Stimulated activated CD8-positive, alpha-beta memory T cell treated with anti-CD3 and anti-CD28 coated beads, Interleukin-12 subunit alpha, Interleukin-12 subunit beta, amount 100 ng/mL, for 4 hours (primary cell): ENCODE results near the gene KLK6.
"Not testable (repeated sequence)": the region's sequence is repeated elsewhere in the genome, so short reads cannot be mapped to it uniquely, and the experiment has no call there.

Experiments
- DNase-seq: peaks from one replicate; pipeline ENCODE4 v3.0.0-alpha.2; 2020; ENCODE audit warnings: low read depth

The KLK6 gene

DNA sequence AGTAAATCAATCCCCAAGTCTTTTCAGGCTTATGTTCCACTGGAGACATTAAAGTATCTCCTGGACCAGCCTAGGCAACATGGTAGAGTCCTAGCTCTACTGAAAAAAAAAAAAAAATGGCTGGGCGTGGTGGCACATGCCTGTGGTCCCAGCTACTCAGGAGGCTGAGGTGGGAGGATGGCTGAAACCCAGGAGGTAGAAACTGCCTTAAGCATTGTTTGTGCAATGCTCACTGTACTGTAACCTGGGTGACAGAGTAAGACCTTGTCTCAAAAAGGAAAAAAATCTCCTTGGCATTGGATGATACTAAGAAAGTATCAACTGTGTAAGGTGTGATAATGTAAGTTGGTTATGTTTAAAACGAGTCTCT lies 23.3 kb upstream of the KLK6 start:
- DNase-seq = no peak

DNA sequence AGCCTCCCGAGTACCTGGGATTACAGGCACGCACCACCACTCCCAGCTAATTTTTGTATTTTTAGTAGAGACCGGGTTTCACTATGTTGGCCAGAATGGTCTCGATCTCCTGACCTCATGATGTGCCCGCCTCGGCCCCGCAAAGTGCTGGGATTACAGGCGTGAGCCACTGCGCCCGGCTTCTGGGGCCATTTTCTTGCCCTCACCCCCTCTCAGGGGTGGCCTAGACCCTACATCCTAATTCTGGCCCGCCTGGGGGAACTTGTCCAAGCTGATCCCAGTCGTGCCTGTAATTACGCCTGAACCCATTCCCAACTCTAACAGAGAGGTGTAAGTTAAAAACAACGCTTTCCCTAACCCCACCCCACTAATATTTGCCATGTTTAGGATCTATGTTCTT lies 15.0 kb upstream of the KLK6 start:
- DNase-seq = not testable (repeated sequence)

DNA sequence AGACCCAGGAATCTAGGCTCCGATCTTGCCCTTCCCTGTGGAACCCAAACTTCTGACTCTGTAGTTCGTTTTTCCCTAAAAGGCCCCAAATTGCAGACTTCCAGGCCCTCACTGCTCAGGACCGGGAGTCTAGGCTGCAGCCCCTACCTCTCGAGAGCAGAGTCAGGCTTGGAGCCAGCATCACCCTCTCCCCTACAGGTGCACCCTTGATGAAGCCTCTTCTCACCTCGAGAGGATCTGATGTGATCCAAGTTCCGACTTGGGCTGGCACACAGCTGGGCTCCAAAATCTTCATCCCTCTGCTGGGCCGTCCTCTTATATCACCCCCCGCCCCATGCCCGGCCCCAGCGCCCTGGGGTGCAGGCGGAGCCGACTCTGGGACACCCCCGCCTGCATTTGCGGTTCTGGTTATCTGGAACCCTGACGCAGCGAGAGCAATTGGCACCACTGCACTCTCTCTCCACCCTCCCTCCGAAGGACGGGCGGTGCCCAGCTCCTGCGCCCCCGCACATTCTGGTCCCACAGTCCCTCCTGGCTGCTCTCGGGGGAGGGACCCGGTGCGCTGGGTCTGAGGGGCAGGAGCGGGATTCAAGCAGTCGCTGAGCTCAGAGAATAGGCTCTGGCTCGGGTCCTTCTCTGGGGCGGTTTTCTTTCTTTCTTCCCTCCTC lies 14.4 kb upstream of the KLK6 start, which contains the start of gene KLK7:
Gene KLK7, minus strand, starts transcription at position 293 of the 668 bp plus-strand sequence. CDS start 1,518 bp downstream, outside the sequence.
- no peak for DNase-seq

DNA sequence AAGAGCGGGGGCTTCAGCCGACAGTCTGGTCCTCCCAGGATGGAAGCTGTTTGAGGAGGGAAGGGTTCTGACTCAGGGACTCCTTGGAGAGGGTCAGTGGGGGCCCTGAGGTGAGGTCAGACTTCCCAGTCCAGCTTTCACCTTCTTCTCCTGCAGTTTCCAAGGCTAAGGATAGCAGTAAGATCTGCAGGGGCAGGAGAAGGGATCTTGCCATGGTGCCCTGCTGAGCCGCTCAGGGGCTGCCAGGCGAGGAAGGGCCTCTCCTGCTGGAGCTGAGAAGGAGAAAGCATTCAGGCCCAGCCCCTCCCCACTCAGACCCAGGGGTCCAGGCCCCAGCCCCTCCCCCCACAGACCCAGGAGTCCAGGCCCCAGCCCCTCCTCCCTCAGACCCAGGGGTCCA lies 12.8 kb upstream of the KLK6 start:
- no peak for DNase-seq

DNA sequence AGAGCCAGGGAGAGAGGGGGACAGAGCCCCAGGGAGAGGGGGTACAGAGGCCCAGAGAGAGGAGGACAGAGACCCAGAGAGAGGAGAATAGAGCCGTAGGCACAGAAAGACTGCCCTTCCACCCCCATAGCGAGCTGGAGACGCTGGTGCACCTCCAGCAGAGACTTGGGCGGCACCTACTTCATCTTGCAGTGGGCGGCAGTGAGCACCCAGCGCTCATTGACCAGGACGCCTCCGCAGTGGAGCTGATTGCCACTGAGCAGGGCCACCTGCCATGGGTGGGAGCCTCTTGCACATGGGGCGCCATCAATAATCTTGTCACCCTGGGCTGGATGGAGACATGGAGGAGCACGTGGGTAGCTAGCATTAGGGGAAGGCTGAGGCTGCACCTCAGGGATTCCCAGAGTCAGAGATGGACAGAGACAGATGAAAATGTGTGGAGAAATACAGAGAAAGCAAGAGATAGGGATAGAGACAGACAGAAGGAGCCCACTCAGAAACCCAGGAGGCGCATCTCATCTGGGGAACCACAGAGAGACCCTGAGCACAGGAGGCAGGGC lies 12.3 kb upstream of the KLK6 start:
- no peak for DNase-seq

DNA sequence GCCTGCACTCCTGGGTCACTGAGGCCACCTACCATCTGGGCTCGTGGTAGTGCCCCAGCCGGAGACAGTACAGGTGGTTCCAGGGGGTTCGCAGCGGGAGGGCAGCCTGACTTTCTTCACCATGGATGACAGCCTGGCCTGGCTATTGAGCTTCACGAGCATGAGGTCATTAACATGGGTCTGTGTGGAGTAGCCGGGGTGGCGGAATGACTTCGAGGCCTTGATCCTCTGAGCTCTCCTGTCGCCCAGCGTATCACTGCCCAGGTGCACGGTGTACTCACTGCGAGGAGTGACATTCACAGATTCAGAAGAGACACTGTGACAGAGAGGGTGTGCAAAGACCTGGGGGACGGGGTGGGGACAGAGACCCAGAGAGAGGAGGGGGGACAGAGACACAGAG lies 10.8 kb upstream of the KLK6 start:
- DNase-seq = no peak

DNA sequence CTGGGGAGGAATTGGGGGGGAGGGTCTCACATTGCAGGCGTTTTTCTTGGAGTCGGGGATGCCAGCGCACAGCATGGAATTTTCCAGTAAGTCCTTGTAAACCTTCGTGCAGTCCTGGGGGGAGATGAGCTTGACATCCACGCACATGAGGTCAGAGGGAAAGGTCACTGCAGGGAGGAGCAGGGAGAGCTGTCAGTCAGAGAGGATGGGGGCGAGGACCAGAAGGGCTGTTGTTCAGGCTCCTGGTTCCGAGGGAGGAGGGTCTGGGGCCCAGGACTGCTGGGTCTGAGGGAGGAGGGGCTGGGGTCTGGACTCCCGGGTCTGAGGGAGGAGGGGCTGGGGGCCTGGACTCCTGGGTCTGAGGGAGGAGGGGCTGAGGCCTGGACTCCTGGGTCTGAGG lies 10.4 kb upstream of the KLK6 start:
- no peak for DNase-seq

DNA sequence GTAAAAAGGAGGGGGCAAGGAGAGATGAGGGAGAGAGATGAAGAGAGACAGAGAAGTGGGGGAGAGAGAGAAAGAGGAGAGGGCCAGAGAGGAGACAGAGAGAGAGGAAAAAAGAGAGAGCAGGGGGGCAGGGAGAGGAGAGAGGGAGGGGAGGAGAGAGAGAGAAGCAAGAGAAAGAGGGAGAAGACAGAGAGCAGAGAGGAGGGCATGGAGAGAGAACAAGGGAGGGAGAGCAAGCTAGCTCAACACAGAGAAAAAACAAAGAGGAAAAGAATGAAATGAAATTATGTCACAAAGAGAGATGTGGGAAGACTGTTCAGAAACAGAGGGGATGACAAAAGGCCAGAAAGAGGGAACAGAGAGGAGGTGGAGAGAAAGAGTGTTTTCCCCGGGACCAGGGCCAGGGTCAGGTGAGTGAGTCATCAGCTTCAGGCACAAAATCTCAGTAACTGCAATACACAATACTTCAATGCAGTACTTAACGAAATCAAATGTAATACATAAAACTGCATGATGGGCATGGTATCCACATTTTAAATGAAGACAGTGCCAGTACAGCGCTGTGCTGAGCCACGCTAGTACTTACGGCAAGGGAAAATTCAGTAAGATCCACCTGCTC lies 9.5 kb upstream of the KLK6 start:
- DNase-seq = no peak

DNA sequence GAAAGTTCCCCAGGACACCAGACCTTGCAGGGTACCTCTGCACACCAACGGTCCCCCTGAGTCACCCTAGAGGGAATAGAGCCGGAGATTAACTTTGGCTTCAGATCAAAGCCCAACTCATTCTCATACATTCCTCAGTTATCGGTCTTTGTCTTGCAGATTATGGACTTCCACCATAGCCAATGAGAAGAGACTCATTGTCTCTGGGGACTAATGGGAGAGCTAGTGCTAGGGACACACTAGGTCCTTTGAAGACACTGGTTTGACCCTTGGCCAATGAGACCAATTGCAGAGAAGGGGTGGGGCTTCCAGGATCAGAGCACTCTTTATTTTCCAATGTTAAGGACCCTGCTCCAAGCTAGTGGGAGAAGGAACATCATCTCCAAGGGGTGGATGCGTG lies 8.2 kb upstream of the KLK6 start:
- no peak for DNase-seq

DNA sequence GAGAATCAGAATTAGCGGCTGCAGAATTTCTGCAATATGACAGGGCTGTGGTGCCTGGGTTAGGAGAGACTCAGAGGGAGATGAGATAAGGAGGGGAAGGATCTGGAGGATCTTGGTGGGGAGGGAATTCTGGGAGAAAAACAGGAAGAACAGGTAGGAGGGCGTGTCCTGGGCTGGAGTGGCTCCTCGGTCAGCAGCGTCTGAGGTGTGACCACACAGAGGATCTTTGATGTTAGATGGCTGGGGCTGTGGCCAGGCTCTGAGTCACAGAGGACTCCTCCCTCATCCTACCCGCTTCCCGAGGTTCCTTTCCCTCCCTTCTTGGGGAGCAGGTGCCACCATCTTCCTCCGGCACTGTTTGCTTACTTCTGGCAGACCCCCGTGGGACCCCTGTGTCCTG lies 6.4 kb upstream of the KLK6 start:
- DNase-seq = no peak

DNA sequence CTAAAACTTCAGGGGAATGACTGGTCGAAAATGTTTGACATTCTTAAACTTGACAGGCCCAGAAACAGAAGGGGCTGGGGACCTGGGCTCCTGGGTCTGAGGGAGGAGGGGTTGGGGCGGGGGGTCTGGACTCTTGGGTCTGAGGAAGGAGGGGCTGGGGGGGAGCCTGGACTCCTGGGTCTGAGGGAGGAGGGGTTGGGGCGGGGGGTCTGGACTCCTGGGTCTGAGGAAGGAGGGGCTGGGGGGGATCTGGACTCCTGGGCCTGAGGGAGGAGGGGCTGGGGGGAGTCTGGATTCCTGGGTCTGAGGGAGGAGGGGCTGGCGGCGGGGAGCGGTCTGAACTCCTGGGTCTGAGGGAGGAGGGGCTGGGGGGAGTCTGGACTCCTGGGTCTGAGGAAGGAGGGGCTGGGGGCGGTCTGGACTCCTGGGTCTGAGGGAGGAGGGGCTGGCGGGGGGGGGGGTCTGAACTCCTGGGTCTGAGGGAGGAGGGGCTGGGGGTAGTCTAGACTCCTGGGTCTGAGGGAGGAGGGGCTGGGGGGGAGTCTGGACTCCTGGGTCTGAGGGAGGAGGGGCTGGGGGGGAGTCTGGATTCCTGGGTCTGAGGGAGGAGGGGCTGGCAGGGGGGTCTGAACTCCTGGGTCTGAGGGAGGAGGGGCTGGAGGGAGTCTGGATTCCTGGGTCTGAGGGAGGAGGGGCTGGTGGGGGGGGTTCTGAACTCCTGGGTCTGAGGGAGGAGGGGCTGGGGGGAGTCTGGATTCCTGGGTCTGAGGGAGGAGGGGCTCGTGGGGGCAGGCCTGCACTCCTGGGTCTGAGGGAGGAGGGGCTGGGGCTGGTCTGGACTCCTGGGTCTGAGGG lies 5.5 kb upstream of the KLK6 start:
- DNase-seq = no peak

DNA sequence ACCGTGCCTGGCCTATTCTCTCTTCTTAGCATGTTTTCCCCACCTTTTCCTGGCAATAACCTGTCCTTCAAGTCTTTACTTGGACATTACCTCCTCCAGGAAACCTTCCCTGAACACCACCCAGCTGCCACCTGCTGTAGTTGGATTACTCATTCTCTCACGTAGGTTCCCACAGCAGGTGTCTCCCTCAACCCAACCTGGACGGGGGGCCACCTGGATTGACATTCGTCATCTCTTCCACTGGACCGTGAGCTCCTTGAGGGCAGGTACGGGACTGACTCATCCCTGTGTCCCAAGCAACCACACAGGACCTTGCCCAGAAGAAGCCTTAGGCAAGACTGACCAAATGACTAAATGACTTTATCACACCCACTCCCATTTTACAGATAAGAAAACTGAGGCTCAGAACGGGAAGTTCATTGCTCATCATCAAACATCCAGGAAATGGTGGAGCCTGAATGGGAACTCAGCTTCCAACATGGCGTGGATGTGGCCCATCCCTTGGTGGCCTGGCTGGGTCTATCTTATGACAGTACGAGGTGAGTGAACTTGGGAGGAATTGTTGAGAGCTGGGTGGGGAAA lies 3.5 kb upstream of the KLK6 start:
- no peak for DNase-seq

DNA sequence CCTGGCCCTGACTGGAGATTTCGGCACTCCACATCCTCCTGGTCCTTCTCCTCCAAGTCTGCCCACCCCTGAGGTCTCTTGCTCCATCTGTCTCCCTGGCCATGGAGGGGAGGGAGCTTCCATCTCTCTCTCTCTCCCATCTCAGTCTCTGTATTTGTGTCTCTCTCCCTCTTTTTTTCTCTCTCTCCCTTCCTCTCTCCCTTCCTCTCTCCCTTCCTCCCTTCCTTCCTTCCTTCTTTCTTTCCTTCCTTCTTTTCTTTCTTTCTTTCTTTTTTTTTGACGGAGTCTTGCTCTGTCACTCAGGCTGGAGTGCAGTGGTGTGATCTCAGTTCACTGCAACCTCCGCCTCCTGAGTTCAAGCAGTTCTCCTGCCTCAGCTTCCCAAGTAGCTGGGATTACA lies 419 bp upstream of the KLK6 start:
- not testable (repeated sequence) for DNase-seq

DNA sequence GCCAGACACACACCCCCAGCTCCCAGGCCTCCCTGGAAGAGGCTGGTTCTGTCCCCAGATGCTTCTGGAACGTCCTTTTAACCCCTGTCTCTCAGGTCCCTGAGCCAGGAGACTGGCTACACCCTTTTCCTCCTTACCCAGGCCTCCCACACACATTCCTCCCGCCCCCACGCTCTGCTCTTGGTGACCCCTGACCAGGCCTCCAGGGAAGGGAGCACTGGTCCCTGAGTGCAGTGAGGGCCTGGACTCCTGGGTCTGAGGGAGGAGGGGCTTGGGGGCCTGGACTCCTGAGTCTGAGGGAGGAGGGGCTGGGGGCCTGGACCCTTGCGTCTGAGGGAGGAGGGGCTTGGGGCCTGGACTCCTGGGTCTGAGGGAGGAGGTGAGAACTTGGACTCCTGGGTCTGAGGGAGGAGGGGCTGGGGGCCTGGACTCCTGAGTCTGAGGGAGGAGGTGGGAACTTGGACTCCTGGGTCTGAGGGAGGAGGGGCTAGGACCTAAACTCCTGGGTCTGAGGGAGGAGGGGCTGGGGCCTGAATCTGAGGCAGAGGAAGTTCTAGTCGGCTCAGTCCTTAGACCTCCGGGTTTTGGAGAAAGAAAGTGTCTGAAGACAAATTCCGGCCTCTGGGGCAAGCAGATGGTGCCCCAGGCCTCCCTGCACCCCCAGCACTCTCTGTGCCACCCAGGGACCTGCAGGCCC lies 527 bp downstream of the KLK6 start:
- no peak for DNase-seq

DNA sequence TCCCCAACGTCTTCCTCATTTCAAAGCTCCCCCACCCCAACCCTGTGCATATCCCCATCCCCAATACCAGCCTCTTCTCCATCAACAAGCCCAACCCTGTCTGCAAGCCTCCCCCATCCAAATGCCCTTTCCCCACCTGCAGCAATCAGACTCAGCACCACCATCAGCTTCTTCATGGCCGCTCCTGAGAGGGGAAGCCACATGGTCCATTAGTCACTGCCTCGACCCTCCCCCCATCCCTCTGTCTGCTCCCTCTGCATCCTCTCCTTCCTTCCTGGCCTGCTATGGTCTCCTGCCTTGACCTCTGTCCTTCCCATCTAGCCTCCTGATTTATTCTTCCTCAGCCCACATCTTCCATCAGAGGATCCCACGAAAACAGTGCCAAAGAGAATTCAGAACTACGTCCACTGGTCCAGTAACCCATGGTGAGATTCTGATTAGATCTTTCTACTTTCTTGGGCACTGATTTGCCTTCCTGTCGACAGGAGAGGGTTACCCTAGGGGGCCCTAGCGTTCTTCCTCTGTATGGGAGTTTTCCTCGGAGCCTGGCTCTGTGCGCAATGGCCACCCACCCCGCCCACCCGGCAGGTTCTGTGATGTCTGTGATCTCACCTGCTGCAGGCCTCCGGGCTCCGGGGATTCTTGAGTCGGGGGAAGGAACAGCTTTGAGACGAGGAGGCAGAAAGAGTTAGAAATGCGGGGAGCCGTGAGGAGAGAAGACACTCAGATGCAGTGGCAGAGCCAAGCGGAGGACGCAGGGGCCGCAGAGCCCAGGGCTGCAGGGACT lies 1.3 kb downstream of the KLK6 start:
- no peak for DNase-seq

DNA sequence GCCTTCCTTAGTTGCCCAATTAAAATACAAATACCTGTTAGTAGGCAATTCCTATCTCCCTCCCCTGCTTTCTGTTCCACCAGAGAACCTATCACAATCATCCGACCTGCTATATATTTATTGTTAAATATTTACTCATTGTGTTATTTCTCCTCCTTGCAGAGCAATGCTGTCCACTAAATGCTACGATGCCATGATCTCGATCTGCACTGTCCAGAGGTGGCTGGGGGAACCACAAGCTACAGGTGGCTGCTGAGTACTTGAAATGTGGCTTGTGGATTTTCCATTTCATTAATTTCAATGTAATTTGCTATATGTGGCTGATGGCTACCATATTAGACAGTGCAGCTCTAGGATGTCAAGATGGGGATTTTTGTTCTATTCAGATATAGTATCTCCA lies 5.1 kb downstream of the KLK6 start:
- no peak for DNase-seq

DNA sequence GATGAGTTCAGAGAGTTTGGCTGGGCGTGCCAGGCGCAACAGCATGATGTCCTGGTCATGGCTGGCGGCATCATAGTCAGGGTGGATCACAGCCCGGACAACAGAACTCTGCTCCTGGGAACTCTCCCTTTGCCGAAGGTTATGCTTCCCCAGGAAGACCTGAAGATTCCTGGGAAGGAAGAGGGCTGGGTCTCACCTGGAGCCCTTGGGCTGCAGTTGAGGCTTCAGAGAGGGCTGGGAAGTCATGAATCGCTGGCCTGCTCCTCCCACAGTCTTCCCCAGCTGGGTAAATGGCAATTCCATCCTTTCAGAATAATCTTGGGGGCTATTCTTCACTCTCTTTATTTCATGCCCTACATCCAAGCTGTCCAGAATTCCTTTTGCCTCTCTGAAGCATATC lies 6.0 kb downstream of the KLK6 start:
- no peak for DNase-seq

DNA sequence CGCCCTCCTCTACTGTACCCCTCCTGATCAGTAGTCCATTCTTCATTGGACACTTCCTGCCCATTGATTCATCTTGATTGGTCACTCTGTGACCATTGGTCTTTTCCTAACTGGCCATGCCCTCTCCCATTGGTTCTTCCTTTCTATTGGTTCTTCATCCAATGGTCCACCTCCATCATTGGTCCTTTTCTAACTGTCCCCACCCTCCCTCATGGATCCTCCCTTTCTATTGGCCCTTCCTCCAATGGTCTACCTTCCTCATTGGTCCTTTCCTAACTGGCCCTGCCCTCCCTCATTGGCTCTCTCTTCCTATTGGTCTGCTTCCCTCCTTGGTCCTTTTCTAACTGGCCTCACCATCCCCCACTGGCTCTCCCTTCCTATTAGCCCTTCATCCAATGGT lies 7.1 kb downstream of the KLK6 start:
- no peak for DNase-seq

DNA sequence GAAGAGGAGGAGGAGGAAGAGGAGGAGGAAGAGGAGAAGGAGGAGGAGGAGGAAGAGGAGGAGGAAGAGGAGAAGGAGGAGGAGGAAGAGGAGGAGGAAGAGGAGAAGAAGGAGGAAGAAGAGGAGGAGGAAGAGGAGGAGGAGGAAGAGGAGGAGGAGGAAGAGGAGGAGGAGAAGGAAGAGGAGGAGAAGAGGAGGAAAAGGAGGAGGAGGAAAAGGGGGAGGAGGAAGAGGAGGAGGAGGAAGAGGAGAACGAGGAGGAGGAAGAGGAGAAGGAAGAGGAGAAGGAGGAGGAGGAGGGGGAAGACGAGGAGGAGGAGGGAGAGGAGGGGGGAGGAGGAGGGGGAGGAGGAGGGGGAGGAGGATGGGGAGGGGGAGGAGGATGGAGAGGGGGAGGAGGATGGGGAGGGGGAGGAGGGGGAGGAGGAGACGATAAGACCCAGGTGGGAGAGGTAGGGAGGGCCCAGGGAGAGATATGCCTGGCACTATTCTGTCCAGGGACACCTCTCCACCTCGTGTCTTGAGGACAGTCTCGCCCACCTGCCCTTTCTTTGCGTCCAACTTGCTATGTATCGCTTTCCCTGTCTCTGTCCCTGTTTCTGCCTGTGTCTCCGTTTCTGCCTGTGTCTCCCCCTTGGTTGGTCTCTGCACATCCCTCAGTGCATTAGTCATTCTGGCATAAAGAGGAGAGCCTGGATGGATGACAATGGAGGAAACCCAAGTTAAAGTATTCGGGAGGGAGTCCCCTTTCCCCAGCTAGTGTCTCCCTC lies 9.5 kb downstream of the KLK6 start:
- DNase-seq = no peak

DNA sequence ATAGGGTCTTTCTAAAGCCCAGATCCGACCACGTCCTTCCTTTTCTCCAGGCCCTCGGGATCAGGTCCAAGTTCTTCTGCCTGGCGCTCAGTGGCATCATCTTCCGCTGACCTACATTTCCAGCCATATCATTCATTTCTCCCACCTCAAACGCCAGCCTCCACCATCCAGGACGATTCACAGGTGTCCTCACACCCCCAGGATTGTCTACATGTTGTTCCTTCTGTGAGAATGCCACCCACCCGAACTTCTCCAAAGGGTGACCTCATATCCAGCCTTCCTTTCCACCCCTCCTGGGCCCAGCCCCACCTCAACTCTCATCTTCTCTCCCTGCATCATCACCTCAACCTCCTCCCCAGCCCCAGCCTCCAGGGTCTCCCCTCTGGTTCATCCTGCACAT lies 11.8 kb downstream of the KLK6 start:
- DNase-seq = no peak
